SKM-1 (cell line): ENCODE measurements around the gene PTPRK.
"Not testable (repeated sequence)": the region's sequence is repeated elsewhere in the genome, so short reads cannot be mapped to it uniquely, and the experiment has no call there.

Source experiments
- DNase-seq: peaks from one replicate; lab custom pipeline; 2025; ENCODE audit not compliant: unreplicated experiment; lab: John Stamatoyannopoulos, UW

PTPRK gene

GRCh38 chr6:127938701-127939100 is 581.7 kb downstream of the PTPRK start:
- no peak for DNase-seq

GRCh38 chr6:127937747-127938146 is 582.7 kb downstream of the PTPRK start:
- DNase-seq, result no peak

DNA sequence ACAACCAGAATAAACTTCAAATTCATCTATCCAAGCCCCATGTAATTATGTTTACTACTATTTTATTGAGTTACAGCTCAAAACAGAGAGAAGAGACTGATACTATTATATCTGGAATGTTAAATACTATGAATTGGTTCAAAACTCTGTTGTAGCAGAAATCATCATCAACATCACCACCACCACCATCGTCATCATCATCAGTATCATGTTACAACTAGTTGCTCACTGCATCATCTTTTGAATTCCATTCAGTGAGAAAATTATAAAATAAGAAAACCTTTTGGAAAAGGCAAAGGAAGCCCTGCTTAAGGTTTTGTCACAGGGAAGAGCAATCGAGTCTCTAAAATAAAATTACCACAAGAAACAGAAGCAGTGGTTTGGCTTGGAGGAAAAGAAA is 583.3 kb downstream of the PTPRK start:
- DNase-seq, result no peak

GRCh38 chr6:127934956-127935355 is 585.4 kb downstream of the PTPRK start:
- no peak for DNase-seq

DNA sequence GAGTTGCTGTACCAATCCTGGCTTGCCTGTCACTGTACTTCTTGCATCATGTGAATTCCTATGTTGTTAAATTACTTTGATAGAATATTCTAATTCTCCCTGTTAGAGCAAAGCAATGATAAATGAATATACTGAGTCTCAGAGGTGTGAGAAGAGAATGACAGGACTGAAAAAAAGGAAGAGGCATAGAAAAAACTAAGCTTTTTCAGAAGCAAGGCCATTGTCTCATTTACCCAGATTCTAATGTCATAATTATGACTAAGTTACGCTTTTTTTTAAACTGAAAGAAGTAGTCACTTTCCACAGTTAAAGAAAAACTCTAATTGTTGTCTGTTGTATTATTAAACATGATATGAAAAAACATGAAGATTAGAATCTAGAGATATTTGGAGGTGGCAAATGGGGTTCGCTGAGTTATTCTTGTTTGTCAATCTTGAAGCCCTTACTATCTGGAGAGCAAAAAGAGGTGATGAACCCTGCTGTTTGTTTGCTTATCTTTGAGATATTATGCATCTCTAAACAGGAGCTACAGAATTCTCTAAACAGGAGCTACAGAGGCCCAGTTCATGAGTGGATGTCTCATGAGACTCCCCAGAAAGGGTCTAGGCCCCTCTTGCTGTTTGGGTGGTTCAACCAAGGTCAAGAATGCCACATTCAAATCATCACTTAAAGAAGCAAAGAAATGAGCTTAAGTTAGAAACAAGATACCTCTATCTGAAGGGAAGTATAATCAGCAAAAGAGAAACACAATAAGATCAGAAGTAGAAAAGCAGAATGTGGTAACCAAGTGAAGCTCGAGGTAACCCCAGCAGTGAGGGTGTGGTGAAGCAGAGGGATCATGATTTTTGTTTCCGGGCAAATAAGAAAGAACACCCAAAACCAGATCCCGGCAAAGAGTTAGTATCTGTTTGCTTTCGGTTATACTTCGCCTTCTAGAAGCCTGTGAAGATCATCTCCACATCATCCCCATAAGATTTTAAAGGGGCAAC is 586.3 kb downstream of the PTPRK start:
- DNase-seq, result no peak

DNA sequence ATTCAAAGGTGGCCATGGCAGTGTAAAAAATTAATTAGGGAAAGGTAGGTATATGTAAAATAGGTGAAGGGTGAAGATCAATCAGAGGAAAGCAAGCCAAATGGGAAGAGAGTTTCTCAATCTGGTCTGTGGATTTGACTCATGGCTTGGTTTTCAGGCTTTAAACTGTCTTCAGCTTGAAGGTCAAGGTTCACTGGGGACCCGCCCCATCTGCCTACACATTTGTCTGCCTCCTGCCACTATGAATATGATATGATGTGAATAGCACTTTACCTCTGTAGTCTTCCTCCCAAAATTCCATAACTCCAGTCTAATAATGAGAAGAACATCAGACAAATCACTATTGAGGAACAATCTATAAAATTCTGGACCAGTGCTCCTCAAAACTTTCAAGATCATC is 587.3 kb downstream of the PTPRK start:
- DNase-seq, result no peak

- DNase-seq, result no peak
Measured at GRCh38 chr6:127932708-127933107, 587.7 kb downstream of the PTPRK start.

- not testable (repeated sequence) for DNase-seq
Measured at GRCh38 chr6:127926441-127926840, 594.0 kb downstream of the PTPRK start.

DNA sequence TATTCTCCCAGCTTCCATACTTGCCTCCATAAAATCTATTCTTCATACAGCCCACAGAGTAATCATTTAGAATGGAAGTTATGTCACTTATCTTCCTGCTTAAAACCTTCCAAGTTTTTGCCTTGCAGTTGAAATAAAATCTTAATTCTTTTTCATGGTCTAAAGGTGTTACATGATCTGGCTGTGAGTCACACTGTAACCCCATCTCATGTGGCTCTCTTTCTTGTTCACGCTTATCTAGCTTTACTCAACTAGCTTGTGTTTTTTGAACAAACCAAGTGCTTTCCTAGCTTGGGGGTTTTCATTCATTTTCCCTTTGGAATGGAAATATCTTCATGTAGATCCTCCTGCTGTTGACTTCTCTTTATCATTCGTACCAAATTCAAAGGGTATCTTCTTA is 596.0 kb downstream of the PTPRK start:
- DNase-seq, result no peak

DNA sequence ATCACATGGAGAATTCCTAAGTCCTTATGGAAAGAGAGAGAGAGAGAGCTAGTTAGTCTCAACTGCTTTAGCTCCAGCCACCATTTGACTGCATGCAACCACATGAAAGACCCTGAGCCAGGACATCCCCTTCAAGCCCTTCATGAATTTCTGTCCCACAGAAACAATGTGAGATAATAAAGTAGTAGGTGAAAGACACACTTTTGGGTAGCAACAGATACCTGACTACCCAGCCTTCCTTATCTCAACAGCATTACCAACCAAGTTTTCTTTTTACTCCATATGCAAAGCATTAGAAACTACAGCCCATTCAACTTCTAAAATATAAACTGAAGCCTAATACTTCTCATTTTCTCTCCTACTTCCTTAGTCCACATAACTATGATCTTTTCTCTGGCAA is 596.4 kb downstream of the PTPRK start:
- no peak for DNase-seq

- DNase-seq, result no peak
Measured at GRCh38 chr6:127923135-127923534, 597.3 kb downstream of the PTPRK start.

DNA sequence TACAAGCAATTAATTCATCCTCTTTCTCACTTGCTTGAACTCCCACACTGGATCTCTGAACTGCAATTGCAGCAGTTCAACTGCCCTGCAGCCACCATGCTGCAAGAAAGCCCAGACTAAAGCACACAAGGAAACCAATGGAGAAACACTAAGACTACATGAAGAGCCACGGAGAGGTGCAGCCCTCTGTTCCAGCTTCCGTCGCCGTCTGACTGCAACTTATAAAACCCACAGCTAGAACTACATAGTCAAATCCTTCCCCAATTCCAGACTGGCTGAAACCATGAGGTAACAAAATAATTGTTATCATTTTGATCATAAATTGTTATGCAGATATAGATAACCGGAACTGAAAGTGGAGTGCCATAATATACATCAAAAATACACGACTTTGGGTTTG is 598.4 kb downstream of the PTPRK start:
- DNase-seq, result no peak

DNA sequence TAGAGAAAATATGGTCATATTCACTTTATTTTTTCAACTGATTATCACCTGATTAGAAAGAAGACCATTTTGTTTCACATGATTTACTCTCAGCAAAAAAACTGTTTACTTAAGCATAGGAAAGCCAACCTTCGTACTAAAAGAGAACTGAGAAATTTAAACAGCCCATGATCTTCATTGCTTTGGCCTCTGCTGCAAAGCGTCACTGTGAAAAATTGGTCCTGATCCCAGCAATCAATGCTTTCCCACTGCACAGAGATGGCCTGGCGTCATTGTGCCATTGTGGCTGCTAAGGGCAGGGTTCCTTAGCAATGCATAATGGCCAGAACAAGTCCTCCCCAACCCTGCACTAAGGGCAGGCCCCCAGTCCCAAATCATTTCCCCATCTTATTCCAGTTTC is 599.6 kb downstream of the PTPRK start:
- DNase-seq, result no peak
